Stimulated activated CD4-positive, alpha-beta T cell treated with anti-CD3 and anti-CD28 coated beads, Interleukin-1b, Interleukin-23, amount 100 ng/mL, for 48 hours (primary cell): ENCODE results near the gene DHX32.

Experiments used
- DNase-seq: peaks from one replicate; pipeline ENCODE4 v3.0.0-alpha.2; 2020

Gene DHX32

DNA sequence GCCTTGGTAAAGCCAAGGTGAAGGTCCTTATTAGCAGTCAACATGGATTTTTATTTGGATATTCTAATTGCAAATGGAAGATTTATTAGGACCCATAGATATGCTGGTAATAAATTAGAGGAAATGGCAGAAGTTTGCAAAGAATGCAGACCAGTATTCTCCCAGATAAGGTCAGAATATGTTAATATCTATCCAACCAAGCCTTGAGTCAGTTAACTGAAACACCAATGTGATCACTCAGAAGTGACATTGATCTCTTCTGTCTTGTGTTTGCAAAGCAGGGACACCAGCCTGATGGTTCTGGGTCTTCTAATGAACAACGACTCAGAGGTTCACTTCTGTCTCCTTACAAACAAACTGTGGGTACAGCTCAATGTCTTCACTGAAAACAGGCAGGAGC is 79.5 kb downstream of the DHX32 start:
- no peak for DNase-seq

DNA sequence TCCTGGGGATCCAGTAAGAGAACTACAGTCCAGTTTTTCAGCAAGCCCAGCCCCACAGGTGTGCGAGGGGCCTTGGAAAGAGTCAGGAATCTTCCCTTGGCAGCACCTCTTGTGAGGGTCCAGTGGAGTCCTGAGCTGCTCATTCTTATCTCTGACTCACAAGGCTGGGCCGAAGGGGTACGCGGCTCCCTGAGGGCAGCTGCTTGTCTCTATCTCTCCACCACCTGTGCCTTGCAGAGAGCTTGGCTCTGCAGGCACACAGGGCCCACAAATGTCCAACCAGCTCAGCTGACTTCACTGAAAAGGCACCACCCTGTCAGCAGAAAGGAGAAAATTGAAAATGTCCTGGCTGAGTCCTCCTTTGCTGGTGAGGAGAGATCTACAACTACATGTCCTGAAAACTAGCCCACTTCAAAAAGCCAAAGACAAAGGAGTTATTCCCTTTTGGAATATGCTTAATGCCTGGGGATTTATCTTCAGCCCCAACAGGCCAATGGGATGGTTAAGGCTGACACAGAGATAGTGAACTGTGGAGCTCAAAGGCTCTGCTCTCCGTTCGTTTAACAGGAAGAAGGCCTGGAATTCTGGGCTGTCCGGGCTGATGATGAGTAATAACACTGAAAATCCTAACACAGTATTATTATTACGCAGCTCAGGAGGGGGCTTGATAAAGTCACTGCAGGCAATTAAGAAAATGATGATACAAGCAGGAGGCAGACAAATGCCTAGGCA is 81.5 kb downstream of the DHX32 start:
- DNase-seq: no peak

GRCh38 chr10:125797994-125798662 is 83.0 kb downstream of the DHX32 start:
- DNase-seq: no peak

DNA sequence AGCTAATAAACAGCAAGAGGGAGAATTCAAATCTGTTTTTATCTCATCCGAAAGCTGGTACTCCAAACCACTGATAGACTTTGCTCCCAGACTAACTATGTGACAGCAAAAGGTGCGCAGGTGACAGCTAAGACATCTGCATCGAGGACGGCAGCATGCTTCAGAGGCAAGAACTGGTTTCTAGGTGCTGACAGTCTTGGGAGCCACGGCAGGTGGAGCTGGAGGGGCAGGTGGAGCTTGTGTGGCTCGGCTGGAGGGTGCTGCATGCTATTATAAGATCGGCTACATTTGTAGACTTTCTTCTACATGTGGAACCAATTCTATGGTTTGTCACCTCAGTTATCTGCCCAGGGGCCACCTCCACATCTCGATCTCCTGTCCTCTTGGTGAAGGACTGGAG is 83.7 kb downstream of the DHX32 start:
- no peak for DNase-seq

GRCh38 chr10:125795637-125796190 is 85.4 kb downstream of the DHX32 start:
- no peak for DNase-seq

DNA sequence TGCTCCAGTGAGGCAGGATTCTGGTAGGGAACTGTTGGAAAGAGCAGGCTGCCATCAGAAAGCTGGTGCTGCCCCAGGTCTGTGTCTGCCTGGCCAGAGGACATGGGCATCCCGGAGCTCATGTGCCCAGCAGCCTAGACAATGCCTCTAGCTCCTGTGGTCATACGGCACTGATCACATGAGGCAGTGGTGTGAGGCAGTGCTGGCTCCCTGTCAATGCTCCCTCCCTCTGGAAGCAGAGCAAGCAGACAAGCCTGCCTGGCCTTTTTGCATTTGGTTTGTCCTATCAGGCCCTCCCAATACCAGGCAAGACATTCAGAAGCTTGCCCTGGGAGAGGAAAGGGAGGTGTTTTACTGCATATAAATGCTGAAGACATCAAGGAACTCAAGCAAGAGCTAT is 86.0 kb downstream of the DHX32 start:
- no peak for DNase-seq

GRCh38 chr10:125792342-125793300 is 88.5 kb downstream of the DHX32 start:
- DNase-seq: no peak

DNA sequence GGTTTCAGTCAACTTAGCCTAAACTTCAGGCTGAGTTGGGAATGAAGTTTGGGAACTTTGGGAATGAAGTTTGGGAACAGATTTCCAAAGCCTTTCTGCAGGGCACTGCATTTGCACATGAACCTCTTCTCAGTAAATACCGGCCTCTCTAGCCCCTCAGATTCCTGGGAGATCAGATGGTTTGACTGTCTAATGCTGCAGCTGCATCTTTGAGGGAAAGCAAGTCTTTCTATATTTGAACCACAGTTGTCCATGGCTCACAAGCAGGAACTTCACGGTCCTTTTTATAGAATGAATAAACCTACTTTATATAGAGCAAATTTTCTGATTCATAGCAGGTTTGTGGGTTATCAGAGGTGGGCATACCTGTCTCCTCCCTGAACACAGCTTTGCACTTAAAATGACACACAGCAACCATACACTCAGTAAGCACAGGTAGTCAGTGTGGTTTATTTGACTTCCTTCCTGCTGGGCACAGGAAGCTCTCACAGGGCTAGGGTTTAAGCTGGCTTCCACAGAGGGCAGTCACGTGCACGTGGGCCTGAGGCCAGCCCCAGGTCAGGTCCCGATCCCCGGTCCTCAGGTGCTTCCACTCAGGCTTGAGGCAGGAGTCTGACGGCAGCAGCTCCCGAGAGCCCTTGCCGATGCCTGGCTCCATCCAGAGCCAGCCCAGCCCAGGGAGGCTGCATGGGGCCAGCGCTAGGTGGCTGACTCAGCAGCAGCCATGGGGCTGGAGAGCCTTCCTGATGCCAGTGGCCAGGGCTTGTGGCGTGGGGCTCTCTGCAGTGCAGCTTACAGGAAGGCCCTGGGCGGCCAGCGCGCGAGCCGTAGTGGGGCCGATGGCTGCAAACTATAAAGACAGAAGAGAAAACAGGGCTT is 92.7 kb downstream of the DHX32 start:
- no peak for DNase-seq
